Stimulated activated CD8-positive, alpha-beta memory T cell treated with anti-CD3 and anti-CD28 coated beads, Interleukin-7, amount 100 ng/mL, for 48 hours (primary cell): ENCODE data around the gene MST1.

Experiments
- DNase-seq, 2 donors: peaks; one replicate each; pipeline ENCODE4 v3.0.0-alpha.2; 2020; ENCODE audit warnings: low read depth in 1 of 2; ENCODE audit errors: extremely low read depth in 1 of 2

MST1 gene

GRCh38 chr3:49658711-49659110 lies 30.6 kb downstream of the MST1 start:
- DNase-seq, result no peak

DNA sequence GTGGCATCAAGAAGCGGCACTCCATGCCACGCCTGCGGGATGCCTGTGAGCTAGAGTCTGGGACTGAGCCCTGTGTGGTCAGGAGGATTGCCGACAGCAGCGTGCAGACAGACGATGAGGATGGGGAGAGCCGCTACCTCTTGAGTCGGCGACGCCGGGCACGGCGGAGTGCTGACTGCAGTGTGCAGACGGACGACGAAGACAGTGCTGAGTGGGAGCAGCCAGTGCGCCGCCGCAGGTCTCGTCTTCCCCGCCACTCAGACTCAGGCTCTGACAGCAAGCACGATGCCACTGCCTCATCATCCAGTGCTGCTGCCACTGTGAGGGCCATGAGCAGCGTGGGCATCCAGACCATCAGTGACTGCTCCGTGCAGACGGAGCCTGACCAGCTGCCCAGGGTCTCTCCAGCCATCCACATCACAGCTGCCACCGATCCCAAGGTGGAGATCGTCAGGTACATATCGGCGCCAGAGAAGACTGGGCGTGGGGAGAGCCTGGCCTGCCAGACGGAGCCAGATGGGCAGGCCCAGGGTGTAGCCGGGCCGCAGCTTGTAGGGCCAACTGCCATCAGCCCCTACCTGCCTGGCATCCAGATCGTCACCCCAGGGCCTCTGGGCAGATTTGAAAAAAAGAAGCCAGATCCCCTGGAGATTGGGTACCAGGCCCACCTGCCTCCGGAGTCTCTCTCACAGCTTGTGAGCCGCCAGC lies 31.9 kb downstream of the MST1 start:
- no peak for DNase-seq

- no peak for DNase-seq
Measured at GRCh38 chr3:49656541-49657112, 32.6 kb downstream of the MST1 start.

GRCh38 chr3:49655731-49656285 lies 33.5 kb downstream of the MST1 start:
- no peak for DNase-seq

- no peak for DNase-seq
Measured at GRCh38 chr3:49654955-49655556, 34.2 kb downstream of the MST1 start.

DNA sequence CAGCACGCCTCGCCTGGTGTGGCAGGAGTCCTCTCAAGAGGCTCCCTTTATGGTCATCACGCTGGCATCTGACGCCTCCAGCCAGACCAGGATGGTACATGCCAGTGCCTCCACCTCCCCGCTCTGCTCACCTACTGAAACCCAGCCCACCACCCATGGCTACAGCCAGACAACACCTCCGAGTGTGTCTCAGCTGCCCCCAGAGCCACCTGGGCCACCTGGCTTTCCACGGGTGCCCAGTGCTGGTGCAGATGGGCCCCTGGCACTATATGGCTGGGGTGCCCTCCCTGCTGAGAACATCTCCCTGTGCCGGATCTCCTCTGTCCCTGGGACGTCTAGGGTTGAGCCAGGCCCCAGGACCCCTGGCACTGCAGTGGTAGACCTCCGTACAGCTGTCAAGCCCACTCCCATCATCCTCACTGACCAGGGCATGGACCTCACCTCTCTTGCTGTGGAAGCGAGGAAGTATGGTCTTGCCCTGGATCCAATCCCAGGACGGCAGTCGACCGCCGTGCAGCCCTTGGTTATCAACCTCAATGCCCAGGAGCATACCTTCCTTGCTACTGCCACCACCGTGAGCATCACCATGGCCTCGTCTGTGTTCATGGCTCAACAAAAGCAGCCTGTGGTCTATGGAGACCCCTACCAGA lies 35.0 kb downstream of the MST1 start:
- DNase-seq, result no peak

- DNase-seq, result no peak
Measured at GRCh38 chr3:49653621-49654020, 35.7 kb downstream of the MST1 start.

- DNase-seq, result no peak
Measured at GRCh38 chr3:49652903-49653415, 36.3 kb downstream of the MST1 start.

- no peak for DNase-seq
Measured at GRCh38 chr3:49652218-49652902, 36.9 kb downstream of the MST1 start.

DNA sequence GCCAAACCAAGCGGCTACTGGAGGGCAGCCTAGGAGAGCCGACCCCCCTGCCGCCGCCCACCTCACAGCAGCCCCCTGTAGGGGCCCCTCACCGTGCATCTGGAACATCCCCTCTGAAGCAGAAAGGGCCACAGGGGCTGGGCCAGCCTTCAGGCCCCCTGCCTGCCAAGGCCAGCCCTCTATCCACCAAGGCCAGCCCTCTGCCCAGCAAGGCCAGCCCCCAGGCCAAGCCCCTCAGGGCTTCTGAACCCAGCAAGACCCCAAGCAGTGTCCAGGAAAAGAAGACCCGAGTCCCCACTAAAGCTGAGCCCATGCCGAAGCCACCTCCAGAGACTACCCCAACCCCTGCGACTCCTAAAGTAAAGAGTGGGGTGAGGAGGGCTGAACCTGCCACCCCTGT lies 38.6 kb downstream of the MST1 start:
- no peak for DNase-seq

GRCh38 chr3:49650177-49650576 lies 39.1 kb downstream of the MST1 start:
- DNase-seq, result no peak

GRCh38 chr3:49649576-49649975 lies 39.7 kb downstream of the MST1 start:
- DNase-seq, result no peak

DNA sequence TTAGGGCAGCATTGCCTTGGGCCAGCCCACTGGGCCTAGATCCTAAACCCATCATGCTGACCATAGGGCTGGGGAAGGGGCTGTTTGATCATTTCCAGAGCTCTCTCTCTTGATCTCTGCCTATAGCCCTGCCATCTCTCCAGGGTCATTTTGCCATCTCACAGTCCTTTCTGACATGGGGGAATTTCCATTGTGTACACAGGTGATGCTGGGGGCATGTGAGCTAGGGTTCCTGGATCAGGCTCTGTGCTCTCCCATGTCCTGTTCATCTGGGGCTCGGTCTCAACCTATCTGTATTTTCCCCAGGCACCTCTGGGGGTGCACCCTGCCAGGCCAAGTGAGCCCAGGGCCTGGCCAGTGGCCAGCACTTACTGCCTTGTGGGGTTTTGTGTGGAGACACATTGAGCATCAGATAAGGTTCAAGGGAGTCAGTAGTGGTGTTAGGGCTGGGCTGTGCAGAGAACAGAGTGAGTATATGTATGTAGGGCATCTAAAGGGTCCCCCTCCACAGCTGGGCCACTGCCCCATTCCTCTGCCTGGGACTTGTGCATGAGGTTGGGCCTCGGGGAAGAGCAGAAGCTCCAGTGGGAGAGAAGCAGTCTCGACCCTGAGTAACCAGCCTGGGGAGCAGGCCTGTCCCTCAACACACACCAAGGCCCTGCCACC lies 40.8 kb downstream of the MST1 start:
- DNase-seq, result no peak

DNA sequence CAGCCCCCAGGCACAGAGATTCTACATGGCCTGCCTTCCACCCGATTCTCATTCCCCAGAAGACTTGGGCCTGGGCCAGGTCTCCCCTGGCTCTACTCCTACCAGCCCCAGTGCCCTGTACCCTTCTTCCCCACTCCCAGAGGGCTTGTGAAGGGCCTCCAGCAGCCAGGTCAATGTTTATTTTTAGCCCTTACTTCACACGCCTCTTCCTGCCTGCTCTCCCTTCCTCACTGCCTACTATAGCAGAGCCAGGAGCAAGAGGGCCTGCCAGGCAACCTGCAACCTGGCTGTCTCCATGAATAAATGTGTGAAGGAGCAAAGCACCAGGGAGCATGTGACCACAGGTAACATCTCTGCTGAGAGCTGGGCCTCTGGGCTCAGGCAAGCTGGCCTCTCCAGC lies 41.5 kb downstream of the MST1 start:
- DNase-seq, result no peak

DNA sequence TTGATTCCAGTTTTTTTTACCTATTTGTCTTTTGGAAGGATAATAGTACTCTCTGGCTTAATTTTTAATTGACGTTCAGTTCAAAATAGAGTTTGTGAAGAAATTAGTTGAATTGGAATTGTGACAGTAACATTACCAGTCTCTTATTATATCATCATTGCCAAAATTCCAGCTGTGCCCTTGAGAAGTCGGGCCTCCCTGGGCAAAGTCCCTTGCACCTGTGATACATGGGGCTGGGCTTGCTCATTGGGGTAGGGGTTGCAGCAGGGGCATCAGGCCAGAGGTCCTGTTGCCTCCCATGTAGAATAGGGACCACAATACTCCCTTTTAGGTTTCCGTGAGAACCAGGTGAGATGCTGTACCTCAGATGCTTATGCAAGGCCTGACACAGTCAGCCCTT lies 43.0 kb downstream of the MST1 start:
- DNase-seq, result no peak

DNA sequence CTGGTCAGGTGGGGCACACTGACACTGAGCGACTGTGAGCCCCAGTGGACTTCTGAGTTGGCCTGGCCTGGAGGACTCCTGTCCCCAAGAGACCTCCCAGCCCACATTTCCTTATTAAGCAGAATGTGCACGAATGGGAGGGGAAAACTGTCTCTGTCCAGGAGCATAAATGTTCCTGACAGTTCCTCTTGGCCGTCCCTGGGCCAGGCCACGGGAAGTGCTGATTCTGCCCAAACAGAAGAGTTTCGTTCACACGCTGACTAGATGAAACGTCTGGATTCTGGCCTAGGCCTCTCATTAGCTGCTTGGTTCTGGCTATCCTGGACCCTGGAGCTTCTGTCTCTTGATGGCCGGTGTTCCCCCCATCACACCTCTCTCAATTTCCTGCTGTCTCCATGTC lies 44.6 kb downstream of the MST1 start:
- no peak for DNase-seq

DNA sequence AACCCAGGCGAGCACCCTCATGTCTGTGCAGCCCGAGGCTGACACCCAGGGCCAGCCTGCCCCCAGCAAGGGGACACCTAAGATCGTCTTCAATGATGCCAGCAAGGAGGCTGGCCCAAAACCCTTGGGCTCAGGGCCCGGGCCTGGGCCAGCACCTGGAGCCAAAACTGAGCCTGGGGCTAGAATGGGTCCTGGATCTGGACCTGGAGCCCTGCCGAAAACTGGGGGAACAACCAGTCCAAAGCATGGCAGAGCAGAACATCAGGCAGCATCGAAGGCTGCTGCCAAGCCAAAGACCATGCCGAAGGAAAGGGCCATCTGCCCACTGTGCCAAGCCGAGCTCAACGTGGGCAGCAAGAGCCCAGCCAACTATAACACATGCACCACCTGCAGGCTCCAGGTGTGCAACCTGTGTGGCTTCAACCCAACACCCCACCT lies 46.5 kb downstream of the MST1 start:
- no peak for DNase-seq

GRCh38 chr3:49641921-49642707 lies 47.2 kb downstream of the MST1 start:
- DNase-seq, result no peak

DNA sequence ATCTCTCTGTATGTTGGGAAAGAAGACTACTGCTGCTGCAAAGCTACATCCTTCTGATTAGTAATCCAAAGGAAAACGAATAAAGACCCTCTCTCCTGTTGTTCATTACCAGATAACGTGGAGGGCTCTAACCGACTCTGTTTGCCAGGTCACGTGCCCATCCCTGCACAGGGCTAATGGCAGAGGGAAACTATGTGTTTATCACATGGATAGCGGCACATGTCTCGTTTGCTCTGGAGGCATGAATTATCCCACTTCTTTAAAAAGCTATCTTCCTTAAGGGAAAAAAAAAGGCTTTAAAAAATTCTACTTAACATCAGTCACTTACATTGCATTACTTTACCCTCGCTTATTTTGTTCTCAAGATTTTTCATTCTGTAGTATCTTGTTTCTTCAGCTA lies 48.0 kb downstream of the MST1 start:
- DNase-seq, result no peak

GRCh38 chr3:49639551-49639950 lies 49.7 kb downstream of the MST1 start:
- no peak for DNase-seq
